ENCODE data around the gene CNNM3.

Gene CNNM3

DNA sequence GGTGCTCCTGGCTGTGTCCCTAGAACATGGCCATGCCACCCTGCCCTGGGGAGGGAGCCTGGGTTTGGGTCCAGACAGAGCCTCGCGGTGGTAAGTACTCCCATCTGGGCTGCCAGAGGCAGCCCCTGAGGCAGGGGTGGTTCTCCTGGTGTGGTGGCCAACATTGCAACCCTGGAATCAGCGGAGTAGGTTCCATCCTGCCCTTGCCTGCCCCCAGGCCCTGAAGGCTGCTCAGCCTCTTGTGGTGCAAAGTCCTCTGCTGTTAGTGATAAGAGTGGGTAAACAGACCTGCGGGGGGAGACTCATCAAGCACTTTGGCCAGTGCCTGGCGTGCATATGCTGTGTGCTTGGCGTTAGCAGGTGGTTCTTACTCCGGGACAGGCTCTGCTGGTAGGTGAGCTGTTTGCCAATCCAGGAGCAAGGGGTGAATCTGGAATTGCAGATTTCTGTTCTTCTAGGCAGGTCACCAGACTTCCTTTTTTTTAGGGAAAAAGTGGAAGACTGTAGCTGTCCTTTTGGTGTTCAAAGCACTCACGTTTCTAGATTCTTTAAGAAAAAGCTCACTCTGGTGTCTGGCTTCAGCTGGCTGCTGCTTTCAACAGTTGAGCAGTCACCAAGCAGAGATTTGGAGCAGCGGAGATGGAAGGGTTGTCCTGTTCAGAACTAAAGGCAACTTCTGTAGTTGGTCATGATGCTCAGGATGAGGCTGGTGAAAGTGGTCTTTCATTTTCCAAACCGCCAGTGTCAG is 3.2 kb downstream of the CNNM3 start:
- DNase-seq (ENCODE audit: low spot score), result no peak
- H3K4me1 Mint-ChIP-seq (ENCODE audit: low read depth), result peaks cover 52% of the 10 kb centered on the region
- no peak overlapping the region for H3K27ac Mint-ChIP-seq
- H3K27me3 Mint-ChIP-seq (ENCODE audit: low read depth), result no peaks in the 10 kb centered on the region
- peak overlapping the region; percentile 79 for H3K4me3 Mint-ChIP-seq
- peaks cover 37% of the 10 kb centered on the region for H3K36me3 Mint-ChIP-seq (ENCODE audit: low read depth)
- no peaks in the 10 kb centered on the region for H3K9me3 Mint-ChIP-seq

DNA sequence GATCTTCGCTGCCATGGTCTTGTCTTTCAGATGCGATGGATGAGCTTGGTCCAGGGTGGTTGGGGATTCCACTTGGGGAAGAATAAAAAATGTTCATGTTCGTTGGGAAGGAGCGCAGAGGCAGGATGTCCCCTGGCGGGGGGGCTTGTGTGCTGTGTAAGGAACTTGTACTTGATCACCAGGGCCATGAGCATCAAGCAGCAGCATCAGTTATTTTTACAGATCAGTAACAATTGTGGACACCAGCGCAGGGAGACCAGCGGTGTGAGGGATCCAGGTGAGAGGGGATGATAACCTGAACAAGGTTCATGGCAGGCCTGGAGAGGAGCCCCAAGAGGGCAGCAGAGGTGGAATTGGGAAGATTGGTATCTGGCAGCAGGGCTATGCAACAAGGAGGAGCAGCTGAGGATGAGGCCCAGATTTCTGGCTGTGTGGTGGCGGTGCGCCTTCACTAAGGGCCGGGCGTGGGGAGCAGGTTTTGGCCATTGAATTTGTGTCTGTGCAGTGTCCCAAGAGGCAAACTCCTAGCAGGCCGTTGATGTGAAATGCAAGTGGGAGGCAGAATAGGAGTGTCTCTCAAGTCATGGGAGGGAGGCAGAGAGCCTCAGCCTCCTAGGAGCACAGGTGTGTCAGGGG is 3.9 kb downstream of the CNNM3 start:
- peaks cover 37% of the 10 kb centered on the region for H3K36me3 Mint-ChIP-seq (ENCODE audit: low read depth)
- H3K27ac Mint-ChIP-seq, result no peak overlapping the region
- DNase-seq (ENCODE audit: low spot score), result no peak
- H3K27me3 Mint-ChIP-seq (ENCODE audit: low read depth), result no peaks in the 10 kb centered on the region
- peak overlapping the region; percentile 24 for H3K4me3 Mint-ChIP-seq
- H3K9me3 Mint-ChIP-seq, result no peaks in the 10 kb centered on the region
- peaks cover 49% of the 10 kb centered on the region for H3K4me1 Mint-ChIP-seq (ENCODE audit: low read depth)

DNA sequence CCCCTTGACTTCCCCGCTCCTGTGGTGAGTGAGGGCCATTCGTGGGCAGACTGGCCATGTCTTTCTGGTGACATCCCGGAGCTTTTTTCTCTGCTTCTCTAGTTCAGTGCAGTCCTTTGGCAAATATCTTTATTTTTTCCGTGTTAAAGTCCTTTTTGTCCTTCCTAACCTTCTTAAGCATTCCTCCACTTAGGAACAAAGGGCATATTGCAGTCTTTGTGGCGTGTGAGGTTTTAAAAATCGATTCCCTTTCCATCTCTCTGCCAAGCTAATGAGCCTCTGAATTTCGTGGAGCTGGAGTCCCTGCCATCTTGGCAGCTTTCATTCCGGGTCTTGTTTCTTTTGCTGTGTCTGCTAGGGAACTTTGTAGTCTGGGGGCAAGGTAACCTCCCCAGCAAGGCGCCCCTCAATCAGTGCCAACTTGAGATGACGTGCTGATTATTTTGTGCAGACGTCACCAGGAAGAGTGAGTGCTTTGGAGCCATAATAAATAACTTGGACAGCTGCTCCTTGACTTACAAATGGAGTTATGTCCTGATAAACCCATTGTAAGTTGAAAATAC is 5.1 kb downstream of the CNNM3 start:
- Mint-ChIP-seq H3K4me3 (peak overlapping the region; percentile 5), H3K27me3 (ENCODE audit: low read depth) (no peaks in the 10 kb centered on the region), H3K36me3 (ENCODE audit: low read depth) (peaks cover 37% of the 10 kb centered on the region), H3K4me1 (ENCODE audit: low read depth) (peaks cover 43% of the 10 kb centered on the region), H3K9me3 (no peaks in the 10 kb centered on the region), H3K27ac (peak overlapping the region; percentile 45)
- no peak for DNase-seq (ENCODE audit: low spot score)

DNA sequence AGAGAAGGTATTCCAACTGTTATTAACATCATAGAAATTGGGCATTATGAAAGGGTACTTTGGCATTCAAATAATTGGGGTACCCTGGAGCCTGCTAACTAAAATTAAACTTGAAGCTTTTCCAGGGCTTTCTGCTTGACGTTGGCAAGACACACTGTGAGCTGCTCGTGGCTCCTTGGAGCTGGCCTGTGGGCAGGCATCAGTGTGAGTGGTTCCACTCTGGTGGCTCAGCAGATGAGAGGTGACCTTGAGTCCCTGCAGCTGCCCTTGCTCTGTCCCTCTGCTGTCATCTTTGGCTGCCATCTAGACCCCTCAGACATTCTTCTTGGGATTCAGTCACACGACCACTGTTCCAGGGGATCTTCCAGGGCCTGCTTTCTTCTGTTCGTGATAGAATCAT is 6.7 kb downstream of the CNNM3 start:
- Mint-ChIP-seq H3K27me3 (ENCODE audit: low read depth) (no peaks in the 10 kb centered on the region), H3K9me3 (no peaks in the 10 kb centered on the region), H3K27ac (no peak overlapping the region), H3K4me3 (no peak overlapping the region), H3K36me3 (ENCODE audit: low read depth) (peaks cover 34% of the 10 kb centered on the region), H3K4me1 (ENCODE audit: low read depth) (peaks cover 38% of the 10 kb centered on the region)
- no peak for DNase-seq (ENCODE audit: low spot score)

DNA sequence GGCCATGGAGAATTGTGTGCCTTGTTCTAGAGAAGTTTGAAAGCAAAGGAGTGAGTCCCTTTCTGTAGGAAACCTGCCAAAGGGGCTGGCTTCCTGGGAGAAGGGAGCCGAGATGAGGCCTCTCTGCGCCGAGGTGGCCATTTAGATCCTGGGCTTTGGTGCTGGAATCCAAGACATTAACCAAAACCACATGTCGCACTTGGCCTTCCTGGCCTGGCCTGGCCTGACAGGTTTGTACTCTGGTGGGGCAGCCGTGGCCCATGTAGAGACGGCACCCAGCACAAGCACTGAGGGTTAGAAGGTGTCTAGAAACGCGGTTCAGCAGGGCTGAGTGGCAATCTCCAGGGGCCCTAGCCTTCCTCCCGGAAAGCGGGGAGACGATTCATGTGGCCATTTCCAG is 7.1 kb downstream of the CNNM3 start:
- DNase-seq (ENCODE audit: low spot score), result no peak
- Mint-ChIP-seq H3K27me3 (ENCODE audit: low read depth) (no peaks in the 10 kb centered on the region), H3K4me3 (no peak overlapping the region), H3K9me3 (no peaks in the 10 kb centered on the region), H3K27ac (no peak overlapping the region), H3K4me1 (ENCODE audit: low read depth) (peaks cover 34% of the 10 kb centered on the region), H3K36me3 (ENCODE audit: low read depth) (peaks cover 35% of the 10 kb centered on the region)

DNA sequence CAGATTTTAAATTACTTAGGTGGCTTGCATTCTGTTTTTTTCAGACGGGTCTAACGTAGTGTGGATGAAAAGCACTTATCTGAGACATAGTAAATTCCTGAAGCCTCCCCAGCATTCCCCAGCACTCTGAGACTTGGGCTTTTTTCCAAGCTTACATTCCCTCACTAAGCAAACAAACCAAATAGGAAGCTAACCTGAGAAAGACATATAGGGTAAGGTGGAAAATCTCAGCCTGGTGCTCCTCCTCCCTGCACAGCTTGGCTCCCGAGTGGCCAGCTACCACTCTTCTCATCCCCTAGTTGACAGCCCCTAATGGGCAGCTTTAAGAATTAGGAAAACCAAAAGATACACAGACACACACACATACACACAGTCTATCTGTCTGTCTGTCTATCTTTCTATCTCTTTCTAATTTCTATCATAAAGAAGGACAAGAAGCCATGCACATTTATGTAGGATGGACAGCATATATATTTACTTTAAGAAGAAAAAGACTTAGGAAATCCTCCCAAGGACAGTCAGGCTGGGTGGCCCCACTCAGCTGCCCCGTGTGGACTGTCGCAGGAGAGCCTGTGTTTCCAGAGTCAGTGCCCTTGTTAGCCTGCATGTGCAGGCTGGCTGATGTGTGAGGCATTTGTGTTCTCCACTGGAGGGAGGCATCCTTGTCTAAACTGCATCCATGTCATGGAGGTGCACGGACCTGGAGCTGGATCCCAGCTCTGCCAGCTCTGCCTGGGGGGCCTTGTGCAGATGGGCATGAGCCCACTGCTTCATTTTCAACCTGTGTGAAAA is 8.2 kb downstream of the CNNM3 start:
- Mint-ChIP-seq H3K9me3 (no peaks in the 10 kb centered on the region), H3K4me1 (ENCODE audit: low read depth) (peaks cover 23% of the 10 kb centered on the region), H3K27me3 (ENCODE audit: low read depth) (no peaks in the 10 kb centered on the region), H3K36me3 (ENCODE audit: low read depth) (peaks cover 35% of the 10 kb centered on the region), H3K4me3 (no peak overlapping the region), H3K27ac (no peak overlapping the region)
- no peak for DNase-seq (ENCODE audit: low spot score)

DNA sequence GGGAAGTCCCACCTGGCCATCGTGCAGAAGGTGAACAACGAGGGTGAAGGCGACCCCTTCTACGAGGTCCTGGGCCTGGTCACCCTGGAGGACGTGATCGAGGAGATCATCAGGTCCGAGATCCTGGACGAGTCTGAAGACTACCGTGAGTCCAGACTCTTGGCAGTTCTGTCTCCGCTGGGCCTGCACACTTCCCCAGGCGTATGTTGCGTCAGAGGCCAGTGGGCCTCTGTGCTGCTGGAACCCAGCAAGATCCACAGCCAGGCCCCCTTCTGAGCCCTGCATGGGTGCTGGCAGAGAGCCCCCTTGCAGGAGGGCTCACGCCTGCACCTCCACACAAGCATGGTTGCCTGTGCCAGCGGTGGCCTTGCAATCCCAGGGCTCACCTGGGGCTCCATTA is 9.0 kb downstream of the CNNM3 start:
- Mint-ChIP-seq H3K27me3 (ENCODE audit: low read depth) (no peaks in the 10 kb centered on the region), H3K4me3 (no peak overlapping the region), H3K36me3 (ENCODE audit: low read depth) (peaks cover 35% of the 10 kb centered on the region), H3K9me3 (no peaks in the 10 kb centered on the region), H3K4me1 (ENCODE audit: low read depth) (peaks cover 15% of the 10 kb centered on the region), H3K27ac (no peak overlapping the region)
- DNase-seq (ENCODE audit: low spot score), result no peak

DNA sequence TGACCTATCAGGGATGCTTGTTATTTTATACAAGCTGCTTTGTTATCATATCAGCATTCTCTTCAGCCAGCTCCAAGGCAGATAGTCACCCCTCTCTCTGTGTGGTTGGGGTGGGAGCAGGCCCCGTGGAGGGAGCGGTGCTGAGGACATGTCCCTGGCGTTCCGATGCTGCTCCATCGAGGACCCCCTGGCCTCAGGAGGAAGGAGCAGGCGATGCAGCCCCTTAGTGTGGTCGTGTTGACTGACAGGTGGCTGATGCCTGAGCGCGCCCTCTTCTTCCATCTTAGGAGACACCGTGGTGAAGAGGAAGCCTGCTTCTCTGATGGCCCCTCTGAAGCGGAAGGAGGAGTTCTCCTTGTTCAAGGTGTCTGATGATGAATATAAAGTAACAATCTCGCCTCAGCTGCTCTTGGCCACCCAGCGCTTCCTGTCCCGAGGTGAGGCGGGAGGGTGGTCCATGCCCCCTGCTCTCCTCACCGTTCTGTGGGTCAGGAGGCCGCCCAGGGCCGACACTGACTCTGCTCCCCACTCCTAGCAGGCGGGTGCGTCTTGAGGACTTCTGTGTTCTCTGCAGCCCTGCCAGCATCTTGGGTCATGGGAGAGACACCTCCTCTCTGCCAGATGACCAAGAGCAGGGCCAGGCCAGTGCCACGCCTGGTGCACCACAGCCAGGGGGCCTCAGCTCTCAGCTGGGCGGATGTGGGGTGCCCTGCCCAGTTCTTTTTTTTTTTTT is 10.6 kb downstream of the CNNM3 start:
- no peak overlapping the region for H3K4me3 Mint-ChIP-seq
- H3K4me1 Mint-ChIP-seq (ENCODE audit: low read depth), result peaks cover under 1% of the 10 kb centered on the region
- no peaks in the 10 kb centered on the region for H3K27me3 Mint-ChIP-seq (ENCODE audit: low read depth)
- no peak overlapping the region for H3K27ac Mint-ChIP-seq
- H3K9me3 Mint-ChIP-seq, result no peaks in the 10 kb centered on the region
- peaks cover 38% of the 10 kb centered on the region for H3K36me3 Mint-ChIP-seq (ENCODE audit: low read depth)
- no peak for DNase-seq (ENCODE audit: low spot score)

DNA sequence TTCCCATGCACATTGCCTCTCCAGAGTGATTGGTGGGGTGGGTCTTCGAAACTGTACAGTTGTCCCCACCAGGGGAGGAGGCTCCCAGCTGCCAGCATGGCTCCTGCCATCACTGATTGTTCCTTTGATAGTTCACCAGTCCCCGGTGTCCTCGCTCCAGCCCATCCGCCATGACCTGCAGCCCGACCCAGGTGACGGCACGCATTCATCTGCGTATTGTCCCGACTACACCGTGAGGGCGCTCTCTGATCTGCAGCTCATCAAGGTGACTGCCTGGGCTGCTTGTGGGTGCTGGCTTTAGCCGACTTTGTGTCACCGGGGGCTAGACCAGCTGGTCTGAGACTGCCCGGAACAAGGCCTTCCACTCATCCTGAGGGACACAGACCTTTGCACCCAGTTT is 12.4 kb downstream of the CNNM3 start:
- DNase-seq (ENCODE audit: low spot score), result no peak
- Mint-ChIP-seq H3K36me3 (ENCODE audit: low read depth) (peaks cover 46% of the 10 kb centered on the region), H3K9me3 (no peaks in the 10 kb centered on the region), H3K27me3 (ENCODE audit: low read depth) (no peaks in the 10 kb centered on the region), H3K4me3 (no peak overlapping the region), H3K4me1 (ENCODE audit: low read depth) (no peaks in the 10 kb centered on the region), H3K27ac (no peak overlapping the region)

DNA sequence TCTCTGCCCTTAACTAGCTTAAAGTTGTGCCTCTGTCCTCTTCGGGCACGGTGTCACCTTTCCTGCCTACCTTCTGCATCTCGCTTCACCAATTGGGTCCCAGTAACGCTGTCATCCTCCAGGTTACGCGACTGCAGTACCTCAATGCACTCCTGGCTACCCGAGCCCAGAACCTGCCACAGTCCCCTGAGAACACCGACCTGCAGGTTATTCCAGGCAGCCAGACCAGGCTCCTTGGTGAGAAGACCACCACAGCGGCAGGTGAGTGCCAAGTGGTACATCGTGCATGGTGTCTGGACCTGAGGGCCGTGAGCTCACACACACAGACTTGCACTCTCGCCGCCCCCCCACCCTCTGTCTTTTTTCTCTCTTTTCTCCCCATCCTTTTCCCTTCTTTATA is 12.8 kb downstream of the CNNM3 start:
- no peak overlapping the region for H3K4me3 Mint-ChIP-seq
- no peaks in the 10 kb centered on the region for H3K27me3 Mint-ChIP-seq (ENCODE audit: low read depth)
- H3K4me1 Mint-ChIP-seq (ENCODE audit: low read depth), result no peaks in the 10 kb centered on the region
- no peaks in the 10 kb centered on the region for H3K9me3 Mint-ChIP-seq
- H3K36me3 Mint-ChIP-seq (ENCODE audit: low read depth), result peaks cover 49% of the 10 kb centered on the region
- DNase-seq (ENCODE audit: low spot score), result no peak
- no peak overlapping the region for H3K27ac Mint-ChIP-seq

DNA sequence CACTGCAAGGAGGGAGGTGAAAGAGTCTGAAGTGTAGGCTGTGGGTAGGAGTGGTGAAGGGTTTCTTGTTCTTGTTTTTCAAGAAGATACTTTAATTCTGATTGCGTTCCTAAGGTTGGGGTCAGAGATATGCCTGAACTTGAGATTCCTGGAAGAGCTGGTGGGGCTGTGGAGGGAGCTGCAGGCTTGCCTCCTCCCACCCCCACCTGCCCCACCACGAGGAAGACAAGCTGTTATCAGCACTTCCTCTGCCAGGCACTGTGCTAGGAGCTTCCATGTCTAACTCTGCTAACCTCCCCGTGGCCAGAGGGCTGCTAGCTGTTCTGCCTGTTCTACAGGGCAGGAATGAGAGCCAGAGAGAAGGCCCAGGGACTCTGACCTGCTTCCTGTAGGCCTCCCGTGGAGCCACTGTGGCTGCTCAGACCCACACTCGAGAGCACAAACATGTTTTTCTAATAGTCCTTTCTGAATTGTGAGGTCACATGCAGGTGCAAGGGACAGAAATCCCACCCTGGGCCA is 14.0 kb downstream of the CNNM3 start:
- Mint-ChIP-seq H3K9me3 (no peaks in the 10 kb centered on the region), H3K4me1 (ENCODE audit: low read depth) (no peaks in the 10 kb centered on the region), H3K27ac (peak overlapping the region; percentile 46), H3K36me3 (ENCODE audit: low read depth) (peaks cover 49% of the 10 kb centered on the region), H3K4me3 (no peak overlapping the region), H3K27me3 (ENCODE audit: low read depth) (no peaks in the 10 kb centered on the region)
- DNase-seq (ENCODE audit: low spot score), result no peak

DNA sequence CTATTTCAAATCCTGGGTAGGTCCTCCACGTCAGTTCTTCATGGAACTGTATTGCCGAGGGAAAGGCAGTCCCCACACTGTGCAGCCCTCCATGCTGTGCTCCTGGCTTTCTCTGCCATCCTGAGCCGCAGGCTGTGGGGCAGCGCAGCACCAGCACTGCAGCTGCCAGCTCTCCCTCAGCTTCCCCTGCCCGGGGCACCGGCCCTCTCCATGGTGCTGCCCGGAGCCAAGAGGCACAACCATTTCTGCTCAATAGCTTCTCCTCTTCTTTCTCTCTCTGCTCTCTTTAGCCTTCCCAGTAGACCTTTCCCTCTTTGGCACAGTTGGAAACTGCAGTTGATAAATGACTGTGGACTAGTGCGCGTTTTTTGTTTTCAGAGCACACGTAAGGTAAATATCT is 15.6 kb downstream of the CNNM3 start:
- no peaks in the 10 kb centered on the region for H3K27me3 Mint-ChIP-seq (ENCODE audit: low read depth)
- peaks cover 52% of the 10 kb centered on the region for H3K36me3 Mint-ChIP-seq (ENCODE audit: low read depth)
- DNase-seq (ENCODE audit: low spot score), result no peak
- H3K9me3 Mint-ChIP-seq, result no peaks in the 10 kb centered on the region
- no peak overlapping the region for H3K27ac Mint-ChIP-seq
- H3K4me3 Mint-ChIP-seq, result no peak overlapping the region
- no peaks in the 10 kb centered on the region for H3K4me1 Mint-ChIP-seq (ENCODE audit: low read depth)

DNA sequence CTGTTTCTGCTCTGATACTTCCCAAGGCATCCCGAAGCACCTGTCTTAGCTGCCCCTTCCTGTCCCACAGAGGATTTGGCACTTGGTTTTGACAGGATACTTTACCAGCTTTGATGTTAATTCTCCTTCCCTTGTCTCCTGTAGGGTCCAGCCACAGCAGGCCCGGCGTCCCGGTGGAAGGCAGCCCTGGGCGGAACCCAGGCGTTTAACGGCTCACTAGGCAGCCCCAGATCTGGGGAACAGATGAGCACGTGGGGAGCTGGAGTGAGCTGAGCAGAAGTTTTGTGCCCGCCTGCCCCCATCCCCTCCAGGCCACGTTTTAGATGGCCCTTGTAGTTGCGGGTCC is 16.3 kb downstream of the CNNM3 start:
- Mint-ChIP-seq H3K4me1 (ENCODE audit: low read depth) (no peaks in the 10 kb centered on the region), H3K27me3 (ENCODE audit: low read depth) (no peaks in the 10 kb centered on the region), H3K27ac (no peak overlapping the region), H3K36me3 (ENCODE audit: low read depth) (peaks cover 57% of the 10 kb centered on the region), H3K4me3 (no peak overlapping the region), H3K9me3 (no peaks in the 10 kb centered on the region)
- no peak for DNase-seq (ENCODE audit: low spot score)

All from T-helper 2 cell treated with Interferon-gamma antibody and Interleukin-4, amounts not matched to agents 5 μg/mL and 100 μg/mL, for 36 hours (primary cell).